NCI-H2107 treated with DMSO at 0.1 percent for 48 hours (cell line): ENCODE measurements around the gene RNF14.

Source experiments
- DNase-seq: peaks from one replicate; lab custom pipeline; 2025; ENCODE audit not compliant: unreplicated experiment; lab: John Stamatoyannopoulos, UW

The RNF14 gene

GRCh38 chr5:141945511-141946051, 23.3 kb upstream of the RNF14 start:
- no peak for DNase-seq

- no peak for DNase-seq
Measured at GRCh38 chr5:141947316-141947715, 21.6 kb upstream of the RNF14 start.

DNA sequence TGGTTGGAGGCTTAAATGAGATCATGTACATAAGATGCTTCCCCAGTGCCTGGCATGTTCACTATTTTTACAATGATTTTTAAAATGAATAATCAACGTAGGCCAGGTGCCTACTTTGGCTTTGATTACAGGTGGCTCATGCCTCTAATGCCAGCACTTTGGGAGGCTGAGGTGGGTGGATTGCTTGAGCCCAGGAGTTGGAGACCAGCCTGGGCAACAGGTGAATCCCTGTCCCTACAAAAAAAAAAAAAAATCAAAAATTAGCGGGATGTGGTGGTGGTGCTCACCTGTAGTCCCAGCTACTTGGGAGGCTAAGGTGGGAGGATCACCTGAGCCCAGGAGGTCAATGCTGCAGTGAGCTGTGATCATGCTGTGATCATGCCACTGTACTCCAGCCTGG, 20.1 kb upstream of the RNF14 start:
- no peak for DNase-seq

GRCh38 chr5:141949511-141949910, 19.4 kb upstream of the RNF14 start:
- no peak for DNase-seq

DNA sequence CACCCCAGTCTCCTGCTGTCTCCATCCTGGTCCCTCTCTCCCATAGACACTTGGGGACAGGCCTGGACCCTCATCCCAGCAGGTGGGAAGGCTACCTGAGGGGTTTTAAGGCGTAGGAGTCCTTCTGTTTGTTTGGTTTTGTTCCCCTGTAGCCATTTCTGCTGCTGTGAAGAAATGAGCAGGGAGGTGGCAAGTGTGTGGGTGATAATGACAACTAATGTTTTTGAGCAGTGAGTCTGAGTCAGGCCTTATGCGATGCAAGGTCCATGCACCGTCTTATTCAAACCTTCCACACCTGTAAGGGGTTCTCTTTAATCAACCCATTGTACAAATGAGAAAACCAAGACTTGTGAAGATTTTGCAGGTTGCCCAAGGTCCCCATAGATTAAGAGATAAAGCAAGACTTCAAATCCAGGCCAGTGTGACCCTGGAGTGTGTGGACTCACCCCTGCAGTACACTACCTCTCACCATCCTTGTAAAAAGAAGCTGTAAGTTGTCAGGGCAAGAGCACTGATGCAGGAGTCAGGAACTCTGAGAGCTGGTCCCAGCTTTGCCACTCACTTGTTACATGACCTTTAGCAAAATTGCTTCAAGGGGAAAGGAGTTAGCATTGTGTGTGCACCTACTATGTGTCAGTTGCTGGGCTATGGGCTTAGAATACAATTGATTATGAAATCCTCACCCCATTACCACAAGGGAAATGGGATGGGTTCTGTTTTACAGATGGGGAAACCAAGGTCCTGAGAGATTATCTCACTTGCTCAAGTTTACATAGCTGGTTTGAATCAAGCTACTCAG, 18.5 kb upstream of the RNF14 start:
- no peak for DNase-seq

GRCh38 chr5:141951332-141951781, 17.5 kb upstream of the RNF14 start:
- no peak for DNase-seq

DNA sequence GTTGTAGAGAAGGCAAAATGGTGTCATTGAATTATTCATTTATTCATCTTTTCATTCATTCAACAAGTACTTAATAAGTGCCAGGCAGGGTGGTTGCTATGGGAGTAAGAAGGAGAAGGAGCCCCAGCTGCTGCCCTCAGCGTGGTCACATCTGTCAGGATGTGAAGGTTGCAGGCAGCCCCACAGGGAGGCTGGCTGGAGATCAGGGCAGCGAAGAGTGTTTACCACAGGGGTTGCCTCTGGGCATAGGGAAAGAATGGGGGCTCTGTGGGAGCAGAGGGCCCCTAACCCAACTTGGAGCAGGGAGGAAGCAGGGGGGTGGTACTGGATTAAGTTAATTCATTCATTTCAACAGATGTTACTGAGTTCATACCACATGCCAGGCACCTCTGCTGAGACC, 16.9 kb upstream of the RNF14 start:
- DNase-seq = no peak

DNA sequence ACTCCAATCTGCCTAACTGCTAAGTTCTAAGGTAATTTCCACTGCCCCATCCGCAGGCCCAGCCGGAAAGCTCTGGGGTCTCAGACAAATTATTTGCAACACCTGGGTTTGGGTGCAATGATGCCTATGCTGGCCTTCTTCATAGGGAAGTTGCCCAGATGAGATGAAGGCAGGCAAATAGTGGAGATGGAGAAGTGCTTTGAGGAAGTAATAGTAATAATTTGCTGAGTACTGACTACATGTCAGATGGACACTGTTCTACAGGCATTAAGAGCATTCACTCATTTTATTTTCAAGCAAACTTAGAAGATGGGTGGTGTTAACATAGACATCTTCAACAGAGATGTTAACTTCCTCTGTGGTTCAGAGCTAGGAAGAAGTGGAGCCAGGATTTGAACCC, 14.7 kb upstream of the RNF14 start:
- no peak for DNase-seq

DNA sequence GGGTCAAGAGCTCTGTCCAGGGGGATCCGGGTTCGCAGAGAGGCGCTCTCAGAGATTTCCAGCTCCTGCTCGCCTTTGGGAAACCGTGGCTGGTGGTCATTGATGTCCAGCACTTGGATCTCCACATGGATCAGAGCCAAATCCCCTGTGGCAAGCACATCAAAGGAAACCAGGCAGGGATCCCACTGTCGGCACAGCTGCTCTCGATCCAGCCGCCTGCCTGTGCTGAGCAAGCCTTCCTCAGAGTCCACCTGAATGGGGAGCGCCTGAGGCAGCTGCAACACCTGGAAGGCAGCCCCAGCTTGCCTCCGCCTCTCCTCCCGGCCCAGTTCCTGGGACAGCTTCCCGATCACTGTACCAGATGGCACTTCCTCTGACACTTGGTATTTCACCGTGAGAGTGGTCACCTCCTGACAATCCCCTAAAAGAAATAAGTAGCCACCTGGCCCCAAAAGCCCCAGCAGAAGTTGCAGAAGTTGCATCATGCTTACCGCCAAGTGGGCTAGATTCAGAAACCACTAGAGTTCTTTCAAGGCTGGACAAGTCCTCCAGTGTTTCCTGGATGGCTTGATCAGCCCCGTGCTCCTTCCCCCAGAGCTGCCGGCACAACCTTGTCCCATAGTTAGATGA, 11.4 kb upstream of the RNF14 start:
- no peak for DNase-seq

GRCh38 chr5:141958113-141958512, 10.8 kb upstream of the RNF14 start, which contains the start of gene PCDH12:
Gene PCDH12 (minus strand): TSS chr5:141958202. CDS start chr5:141957851, 351 bp downstream.
- no peak for DNase-seq

- no peak for DNase-seq
Measured at GRCh38 chr5:141958546-141959172, 10.2 kb upstream of the RNF14 start.

GRCh38 chr5:141960018-141960417, 8.9 kb upstream of the RNF14 start:
- no peak for DNase-seq

GRCh38 chr5:141960449-141961323, 8.2 kb upstream of the RNF14 start:
- DNase-seq = peak; percentile 57

GRCh38 chr5:141961466-141961865, 7.4 kb upstream of the RNF14 start:
- no peak for DNase-seq

DNA sequence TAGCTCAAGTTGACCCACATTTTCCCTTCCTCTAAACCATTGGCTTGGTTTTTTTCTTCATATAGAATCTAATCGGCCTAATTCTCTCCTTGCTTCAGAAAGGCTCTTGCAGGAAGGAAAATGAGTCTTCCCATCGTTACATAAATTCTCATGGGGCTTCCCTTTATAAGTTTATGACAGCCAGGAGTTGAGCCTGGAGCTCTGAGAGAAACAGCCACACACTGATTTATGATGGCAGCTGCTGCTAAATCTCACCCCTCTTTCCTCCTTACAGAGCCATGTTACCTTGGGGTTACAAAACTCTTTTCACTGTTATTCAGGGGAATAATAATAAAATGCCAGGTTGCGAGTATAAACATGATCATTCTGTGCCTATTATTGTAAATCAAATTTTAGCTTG, 5.2 kb upstream of the RNF14 start:
- DNase-seq = no peak

GRCh38 chr5:141965071-141965470, 3.8 kb upstream of the RNF14 start:
- DNase-seq = no peak

DNA sequence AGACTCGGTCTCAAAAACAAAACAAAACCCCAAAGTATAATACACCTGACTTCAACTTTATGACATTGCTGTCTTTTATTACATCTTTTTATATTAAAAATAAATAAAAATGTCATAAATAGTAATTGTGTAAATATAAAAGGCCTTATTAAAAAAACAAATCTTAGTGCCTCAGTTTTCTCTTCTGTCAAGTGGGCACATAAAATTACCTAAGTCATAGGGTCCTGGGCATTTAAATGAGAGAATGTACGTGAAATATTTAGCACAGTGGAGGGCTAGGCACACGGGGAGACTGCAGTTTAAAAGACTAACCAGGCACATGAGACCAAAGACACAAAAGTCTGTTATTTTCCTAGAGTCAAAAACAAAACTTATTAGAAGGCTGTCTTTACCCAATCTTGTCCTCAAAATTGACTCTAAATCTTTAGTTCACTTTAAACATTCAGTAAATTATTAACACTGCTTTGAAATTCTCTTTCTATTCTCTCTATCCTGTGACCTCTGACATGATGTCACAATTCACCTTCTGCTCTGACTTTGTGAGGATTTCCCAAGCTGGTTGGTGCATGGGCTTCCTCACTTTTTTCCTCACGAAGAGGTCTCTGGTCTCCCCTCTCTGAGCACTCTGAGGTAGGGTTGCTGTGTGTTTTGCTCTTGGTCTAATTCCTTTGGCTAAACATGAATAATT, 2.5 kb upstream of the RNF14 start:
- DNase-seq = no peak

GRCh38 chr5:141966963-141967333, 2.0 kb upstream of the RNF14 start:
- DNase-seq = no peak

DNA sequence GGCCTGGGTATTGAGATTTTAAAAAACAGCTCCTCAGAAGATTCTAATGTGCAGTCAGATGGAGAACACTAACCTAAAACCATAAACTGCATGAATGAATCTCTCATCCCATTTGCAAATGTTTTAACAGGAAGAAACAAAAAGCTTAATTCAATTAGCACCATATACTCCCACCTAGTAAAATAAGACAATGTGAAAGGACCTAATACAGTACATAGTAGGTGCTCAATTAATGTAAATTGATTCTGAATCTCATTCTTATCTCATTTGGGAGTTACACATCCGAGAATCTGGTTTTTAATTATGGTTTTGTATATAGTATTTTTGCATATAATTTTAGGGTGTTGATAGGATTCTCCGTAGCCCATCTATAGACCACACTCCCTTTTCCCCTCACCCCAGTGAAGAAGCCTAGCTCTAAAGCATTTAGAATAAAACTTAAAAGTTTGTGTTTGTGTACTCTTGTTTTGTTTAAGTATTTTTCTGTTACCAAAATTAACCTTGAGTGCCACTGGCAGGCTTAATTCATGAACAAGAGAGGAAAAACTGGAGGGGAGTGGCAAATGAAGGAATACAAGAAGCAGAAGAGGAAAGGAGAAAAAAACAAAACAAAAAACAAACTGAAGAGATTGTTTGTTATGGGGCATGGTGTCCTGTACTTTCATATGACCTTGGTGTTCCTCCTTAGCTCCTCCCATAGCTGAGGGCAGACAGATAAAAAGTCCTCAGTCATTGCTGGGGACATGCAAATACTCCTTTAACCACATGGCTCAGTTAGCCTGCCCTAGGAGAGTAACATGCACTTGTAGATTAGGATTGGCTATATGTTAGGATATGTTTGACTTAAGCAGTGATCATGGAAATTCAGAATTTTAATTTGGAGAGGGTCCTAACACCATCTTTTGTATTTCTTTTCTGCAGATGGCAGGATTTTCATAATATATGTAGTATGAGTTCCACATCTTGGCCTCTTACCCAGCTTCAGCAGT, 1.2 kb downstream of the RNF14 start:
- no peak for DNase-seq
